Measurements from ENCODE around the gene DRC3.
A peak's percentile ranks its signal among the peaks of the same experiment; 100 is the strongest.

DRC3 gene

GRCh38 chr17:17970699-17971430 lies 1.8 kb upstream of the DRC3 start:
- DNase-seq (ENCODE audit: low spot score): no peak

GRCh38 chr17:17971431-17972125 lies 1.1 kb upstream of the DRC3 start:
- DNase-seq (ENCODE audit: low spot score): peak; percentile 27

GRCh38 chr17:17972952-17973254 lies 241 bp downstream of the DRC3 start:
- no peak for DNase-seq (ENCODE audit: low spot score)

GRCh38 chr17:17975436-17975835 lies 2.8 kb downstream of the DRC3 start:
- DNase-seq (ENCODE audit: low spot score): no peak

GRCh38 chr17:17976931-17977570 lies 4.4 kb downstream of the DRC3 start:
- DNase-seq (ENCODE audit: low spot score): no peak

GRCh38 chr17:17978481-17979424 lies 6.1 kb downstream of the DRC3 start:
- DNase-seq (ENCODE audit: low spot score): no peak

GRCh38 chr17:17979778-17980177 lies 7.1 kb downstream of the DRC3 start:
- DNase-seq (ENCODE audit: low spot score): no peak

- DNase-seq (ENCODE audit: low spot score): no peak
These were observed 8.7 kb downstream of the DRC3 start for GRCh38 chr17:17981330-17981729.

GRCh38 chr17:17982801-17983200 lies 10.1 kb downstream of the DRC3 start:
- no peak for DNase-seq (ENCODE audit: low spot score)

GRCh38 chr17:17983376-17983775 lies 10.7 kb downstream of the DRC3 start:
- DNase-seq (ENCODE audit: low spot score): no peak

GRCh38 chr17:17983776-17984175 lies 11.1 kb downstream of the DRC3 start:
- DNase-seq (ENCODE audit: low spot score): no peak

- no peak for DNase-seq (ENCODE audit: low spot score)
These were observed 12.5 kb downstream of the DRC3 start for GRCh38 chr17:17985153-17985552.

GRCh38 chr17:17985555-17985954 lies 12.9 kb downstream of the DRC3 start:
- no peak for DNase-seq (ENCODE audit: low spot score)

- no peak for DNase-seq (ENCODE audit: low spot score)
These were observed 14.7 kb downstream of the DRC3 start for GRCh38 chr17:17987187-17987896.

- no peak for DNase-seq (ENCODE audit: low spot score)
These were observed 15.2 kb downstream of the DRC3 start for GRCh38 chr17:17987901-17988300.

GRCh38 chr17:17988427-17988945 lies 15.8 kb downstream of the DRC3 start:
- DNase-seq (ENCODE audit: low spot score): no peak

- DNase-seq (ENCODE audit: low spot score): no peak
These were observed 16.4 kb downstream of the DRC3 start for GRCh38 chr17:17989081-17989480.

GRCh38 chr17:17989618-17990017 lies 17.0 kb downstream of the DRC3 start:
- DNase-seq (ENCODE audit: low spot score): no peak

GRCh38 chr17:17990282-17990681 lies 17.6 kb downstream of the DRC3 start:
- no peak for DNase-seq (ENCODE audit: low spot score)

- no peak for DNase-seq (ENCODE audit: low spot score)
These were observed 20.7 kb downstream of the DRC3 start for GRCh38 chr17:17993366-17993765.

- no peak for DNase-seq (ENCODE audit: low spot score)
These were observed 21.2 kb downstream of the DRC3 start for GRCh38 chr17:17993852-17994251.

All from GM03348 (cell line).